G401 (cell line): ENCODE data around the gene RANBP9. TPM values are rescaled to one million over a fixed set of nuclear protein-coding genes. Genes with fewer than 3 reads are reported as not detected.

Source experiments
- DNase-seq: peaks from one replicate; pipeline ENCODE4 v3.0.0-alpha.2; 2015; ENCODE audit warnings: low spot score
- in situ Hi-C: cut with HindIII; loops from 2 replicates; pipeline ENCODE4 v1.10.0; 2016; ENCODE audit warnings: low sequenced_read_pairs, mixed read lengths
- total RNA-seq: library from RNA; depleted of rRNA; stranded (reverse); fragments of >200 nt; shearing (Covaris generic); gene quantifications from 2 replicates; pipeline ENCODE4 v1.2.3, GENCODE V29; 2014

The RANBP9 gene
- total RNA-seq, 1 experiment from 2014 or later = 36.3 TPM

GRCh38 chr6:13715444-13715883 is 3.8 kb upstream of the RANBP9 start:
- in situ Hi-C loops = no loop called here
- no peak for DNase-seq

GRCh38 chr6:13712599-13712898 is 914 bp upstream of the RANBP9 start:
- DNase-seq = no peak
- in situ Hi-C loops = no loop called here

DNA sequence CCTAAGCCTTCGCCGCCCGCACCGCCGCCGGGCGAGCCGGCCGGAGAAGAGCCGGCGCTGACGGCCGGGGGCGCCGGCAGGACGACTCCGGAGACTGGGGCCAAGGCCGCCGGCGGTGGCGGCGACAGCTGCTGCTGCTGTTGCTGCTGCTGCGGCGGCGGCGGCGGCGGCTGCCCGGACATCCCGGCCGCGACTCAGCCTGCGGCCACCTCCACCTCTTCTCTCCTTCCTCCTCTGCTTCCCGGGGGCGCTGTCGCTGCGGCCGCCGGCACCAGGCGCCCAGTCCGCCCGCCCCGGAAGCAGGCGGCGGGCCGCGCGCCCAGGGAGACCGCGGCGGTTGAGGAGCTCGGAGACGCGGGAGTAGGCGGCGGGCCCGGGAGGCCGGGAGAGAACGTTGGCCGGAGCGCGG is 307 bp downstream of the RANBP9 start:
- in situ Hi-C loops = no loop called here

DNA sequence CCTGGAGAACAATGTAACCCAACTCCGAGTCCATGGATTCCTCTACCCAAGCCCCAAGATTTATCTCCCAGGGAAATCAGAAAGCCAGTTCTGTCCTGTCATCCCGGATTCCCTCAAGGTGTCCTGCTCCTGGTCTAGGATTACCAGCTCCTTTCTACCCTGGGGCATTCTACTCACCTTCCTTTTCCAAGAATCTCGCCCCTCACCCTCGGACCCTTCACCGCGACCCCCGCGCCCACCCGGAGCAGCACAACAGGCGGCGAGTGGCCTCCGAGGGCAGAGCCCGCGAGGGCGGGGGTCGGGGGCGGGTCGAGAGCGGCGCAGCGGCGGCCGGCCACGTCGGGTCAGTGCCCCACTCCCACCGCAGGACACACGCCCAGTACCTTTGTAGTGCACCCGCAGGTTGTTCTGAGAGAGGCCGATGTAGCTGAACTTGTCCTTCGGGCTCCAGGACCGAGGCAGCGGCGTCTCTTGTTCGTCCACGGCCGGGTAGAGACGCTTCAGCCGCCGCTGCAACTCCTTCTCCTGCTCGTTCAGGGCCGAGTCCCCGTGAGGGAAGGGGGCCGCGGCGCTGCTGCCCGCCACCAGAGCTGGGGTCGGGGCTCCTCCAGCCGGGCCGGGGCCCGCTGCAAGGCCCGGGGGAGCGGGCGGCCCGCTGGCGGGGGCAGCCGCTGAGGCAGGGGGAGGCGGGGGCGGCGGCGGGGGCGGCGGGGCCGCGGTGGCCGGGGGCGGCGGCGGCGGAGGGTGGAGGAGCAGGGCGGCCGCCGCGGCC is 897 bp downstream of the RANBP9 start:
- in situ Hi-C loops = no loop called here
- peak; percentile 47 for DNase-seq

More for the DNA sequence above, 307 bp downstream of the RANBP9 start:
- no peak for DNase-seq

DNA sequence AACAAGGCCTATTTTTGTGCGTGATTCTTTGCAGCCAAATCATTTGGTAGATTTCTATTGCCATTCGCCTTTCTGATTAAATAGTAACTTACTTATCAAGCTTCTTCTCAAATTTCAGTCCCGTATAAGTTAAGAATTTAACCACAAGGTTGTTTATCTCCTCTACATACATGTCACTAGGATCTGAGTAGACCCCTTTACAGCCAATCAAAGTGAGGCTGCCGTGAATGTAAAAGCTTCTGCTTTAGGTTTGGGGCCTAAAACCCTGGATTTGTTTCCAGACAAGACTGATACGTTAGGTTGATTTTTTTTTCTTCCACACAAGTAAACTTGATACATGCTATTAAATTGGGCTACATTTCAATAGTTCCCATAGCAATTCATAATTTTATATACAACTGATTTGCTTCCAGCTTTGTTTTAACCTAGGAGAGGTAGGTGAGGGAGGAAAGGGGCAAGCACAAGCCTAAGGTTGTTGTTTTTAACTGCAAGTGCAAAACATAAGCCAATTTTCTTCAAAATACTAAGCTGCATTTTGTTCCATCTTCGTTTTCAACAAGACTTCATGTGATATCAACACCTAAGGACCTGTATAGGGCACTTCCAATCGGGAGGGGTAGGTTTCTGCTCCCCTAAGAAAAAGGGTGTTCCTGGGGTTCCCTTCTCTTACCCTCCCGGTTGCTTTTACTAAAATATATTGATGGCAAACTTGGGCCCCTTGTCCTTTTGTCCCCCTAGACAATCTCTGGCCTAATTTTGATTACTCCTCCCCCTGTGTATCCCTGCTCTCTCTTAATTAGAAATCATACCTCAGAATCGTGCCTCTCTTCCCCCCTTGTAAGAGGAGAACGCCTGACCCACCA is 1.7 kb downstream of the RANBP9 start:
- in situ Hi-C loops = no loop called here

DNA sequence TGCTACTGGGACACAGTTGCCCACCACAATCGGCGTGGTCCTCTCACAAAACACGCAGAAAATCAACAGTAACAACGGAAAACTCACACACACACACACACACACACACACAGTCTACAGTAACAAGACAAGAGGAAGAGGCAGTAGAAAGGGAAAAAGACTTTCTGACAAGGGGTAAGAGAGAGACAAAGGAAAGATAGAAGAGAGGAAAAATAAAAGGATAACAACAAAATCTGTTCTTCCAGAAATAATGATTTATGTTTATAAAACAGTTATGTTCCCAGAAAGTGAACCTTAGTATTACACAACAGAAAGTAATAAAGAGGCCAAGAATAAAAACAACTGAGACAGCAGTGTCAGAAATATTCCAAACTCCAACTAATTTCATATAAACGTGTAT is 2.9 kb downstream of the RANBP9 start:
- in situ Hi-C loops = no loop called here
- no peak for DNase-seq

More for the DNA sequence above, 1.7 kb downstream of the RANBP9 start:
- DNase-seq = peak; percentile 51

GRCh38 chr6:13703496-13703895 is 8.1 kb downstream of the RANBP9 start:
- no peak for DNase-seq
- in situ Hi-C loops = no loop called here

GRCh38 chr6:13702809-13703302 is 8.8 kb downstream of the RANBP9 start:
- DNase-seq = no peak
- in situ Hi-C loops = no loop called here

DNA sequence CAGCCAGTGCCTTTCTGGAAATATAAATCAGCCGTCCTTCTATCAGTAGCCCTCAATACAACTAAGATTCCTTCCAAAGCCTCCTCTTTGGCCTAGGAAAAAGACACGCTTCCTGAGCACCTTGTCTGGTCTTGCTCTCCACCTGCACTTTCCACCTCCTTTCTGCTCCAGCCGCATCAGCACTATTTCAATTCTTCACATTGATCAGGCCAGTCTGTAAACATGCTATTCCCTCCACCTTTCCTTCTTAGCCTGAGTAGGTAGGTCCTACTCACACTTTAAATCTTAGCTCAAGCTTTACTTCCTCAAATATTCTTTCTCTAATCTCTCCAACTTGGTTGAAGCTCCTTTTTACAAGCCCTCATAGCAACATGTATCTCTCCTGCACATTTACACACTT is 11.4 kb downstream of the RANBP9 start:
- in situ Hi-C loops = no loop called here
- DNase-seq = no peak

DNA sequence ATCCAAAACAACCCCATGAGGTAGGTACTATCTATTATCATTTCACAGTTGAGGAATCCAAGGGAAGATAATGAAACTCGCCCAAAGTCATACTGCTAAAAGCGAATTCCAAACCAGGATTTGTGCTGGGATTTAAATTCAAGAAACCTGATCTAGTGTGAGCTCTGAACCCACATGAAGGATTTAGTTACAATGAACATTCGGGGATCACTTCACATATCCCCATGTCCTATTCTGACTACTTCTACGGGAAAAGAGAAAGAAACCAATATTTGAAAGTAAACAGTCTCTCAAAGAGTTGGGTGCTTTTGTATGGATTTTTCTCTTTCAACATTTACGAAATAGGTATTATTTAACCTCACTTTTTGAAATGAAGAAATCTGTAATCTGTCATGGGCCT is 12.9 kb downstream of the RANBP9 start:
- in situ Hi-C loops = no loop called here
- no peak for DNase-seq

- in situ Hi-C loops = no loop called here
These were observed 13.8 kb downstream of the RANBP9 start for GRCh38 chr6:13697857-13698256.

DNA sequence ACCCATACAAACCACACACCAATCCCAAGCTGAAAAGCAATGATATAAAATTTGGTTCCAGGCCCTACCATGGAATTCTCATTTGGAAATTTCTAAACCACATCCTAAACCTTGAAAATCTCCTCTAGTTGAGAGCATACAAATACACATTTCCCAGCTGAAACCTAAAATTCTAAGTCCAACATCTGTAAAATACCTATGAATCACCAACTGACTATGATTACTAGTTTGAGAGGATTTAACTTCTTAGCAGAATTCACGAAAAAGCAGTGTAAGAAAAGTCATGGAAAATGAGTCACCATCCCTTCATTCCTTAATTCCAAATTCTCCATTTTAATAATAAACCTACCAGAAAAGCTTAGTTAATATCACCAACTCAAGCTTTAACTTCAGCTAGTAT is 15.4 kb downstream of the RANBP9 start:
- DNase-seq = no peak
- in situ Hi-C loops = no loop called here

More at GRCh38 chr6:13697857-13698256, 13.8 kb downstream of the RANBP9 start:
- DNase-seq = no peak

DNA sequence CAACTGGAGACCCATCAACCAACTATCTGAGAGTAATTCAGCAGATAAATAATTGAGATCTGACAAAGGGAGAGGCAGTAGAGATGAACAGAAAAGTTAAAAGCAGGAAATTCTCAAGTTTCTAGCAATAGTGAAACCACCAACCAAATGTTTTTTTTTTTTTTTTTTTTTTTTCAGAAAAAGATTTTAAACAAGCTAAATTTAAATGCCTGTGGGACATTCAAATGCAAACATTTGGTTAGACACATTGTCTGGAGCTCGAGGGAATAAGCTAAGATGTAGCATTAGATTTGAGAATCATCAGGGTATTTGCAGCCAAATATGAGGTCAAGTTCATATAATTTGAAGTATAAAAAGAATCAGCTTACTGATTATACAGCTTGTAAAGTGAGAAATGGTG is 16.4 kb downstream of the RANBP9 start:
- in situ Hi-C loops = no loop called here
- DNase-seq = no peak

GRCh38 chr6:13694562-13694961 is 17.1 kb downstream of the RANBP9 start:
- no peak for DNase-seq
- in situ Hi-C loops = no loop called here

- in situ Hi-C loops = no loop called here
- no peak for DNase-seq
These were observed 22.0 kb downstream of the RANBP9 start for GRCh38 chr6:13689511-13690256.

DNA sequence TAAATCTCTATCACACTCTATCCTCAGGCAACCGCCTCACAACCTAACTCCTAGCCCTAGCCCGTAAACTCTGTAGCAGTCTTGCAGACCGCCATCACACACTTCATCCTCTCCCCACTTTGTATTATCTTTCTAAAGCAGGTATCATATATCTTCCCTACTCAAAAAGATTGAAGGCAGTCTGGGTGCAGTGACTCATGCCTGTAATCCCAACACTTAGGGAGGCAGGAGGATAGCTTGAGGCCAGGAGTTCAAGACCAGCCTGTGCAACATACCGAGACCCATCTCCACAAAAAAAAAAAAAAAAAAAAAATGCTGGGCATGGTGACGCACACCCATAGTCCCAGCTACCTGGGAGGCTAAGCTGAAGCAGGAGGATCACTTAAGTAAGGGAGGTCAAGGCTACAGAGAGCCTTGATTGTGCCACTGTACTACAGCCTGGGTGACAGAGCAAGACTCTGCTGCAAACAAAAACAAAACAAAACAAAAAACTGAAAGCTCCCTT is 22.9 kb downstream of the RANBP9 start:
- no peak for DNase-seq
- in situ Hi-C loops = no loop called here

DNA sequence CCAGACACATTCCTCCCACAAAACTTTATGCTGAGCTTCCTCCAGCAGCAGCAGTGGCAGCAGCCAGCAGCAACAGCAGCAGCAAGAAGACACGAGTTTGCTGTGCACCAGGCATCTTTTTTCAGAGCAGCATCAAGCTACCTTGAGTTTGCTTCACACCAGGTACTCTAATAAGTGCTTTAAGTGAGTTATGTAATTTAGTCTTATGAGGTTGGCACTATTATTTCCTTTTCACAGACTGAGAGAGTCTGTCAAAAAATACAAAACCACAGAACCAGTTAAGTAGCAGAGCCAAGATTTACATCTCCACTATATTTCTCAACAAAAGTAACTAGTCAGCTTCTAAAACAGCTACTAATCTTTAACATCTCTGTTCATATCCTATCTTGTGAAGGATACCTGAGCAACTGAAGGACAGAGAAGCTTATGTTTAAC is 23.7 kb downstream of the RANBP9 start:
- in situ Hi-C loops = no loop called here
- no peak for DNase-seq

DNA sequence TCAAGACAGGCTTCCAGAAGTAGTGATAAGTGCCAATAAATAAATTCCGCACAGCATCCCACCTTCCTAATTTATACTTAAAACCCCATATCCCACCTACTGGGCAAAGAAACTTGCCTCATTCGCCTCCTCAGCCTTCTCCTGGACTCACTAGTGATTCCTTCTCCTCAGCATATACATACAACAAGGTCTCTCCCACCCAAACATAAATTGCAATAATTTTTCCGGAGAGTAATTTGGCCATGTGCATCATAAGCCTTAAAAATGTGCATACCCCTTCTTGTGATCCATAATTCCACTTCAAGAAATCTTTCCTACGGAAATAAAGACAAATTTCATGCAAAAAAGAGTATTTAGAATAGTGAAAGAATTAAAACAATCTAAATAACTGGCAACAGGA is 26.8 kb downstream of the RANBP9 start:
- DNase-seq = no peak
- in situ Hi-C loops = no loop called here

DNA sequence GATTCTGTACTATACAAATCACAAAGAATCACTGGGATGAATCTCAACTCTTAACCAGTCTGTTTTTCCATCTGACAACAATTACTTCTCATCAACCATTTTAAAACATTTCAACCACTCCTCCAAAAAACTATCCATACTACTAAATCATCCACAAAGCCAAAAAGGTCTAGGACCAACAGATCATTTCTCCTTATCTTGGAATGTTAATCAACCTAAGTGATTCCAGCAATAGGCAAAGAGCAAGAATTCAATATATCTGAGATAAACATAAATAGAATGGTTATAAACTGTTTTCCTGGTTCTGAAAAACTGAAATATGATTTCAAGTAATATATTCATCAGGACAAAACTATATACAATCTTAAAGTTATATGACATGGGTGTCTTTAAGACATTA is 28.6 kb downstream of the RANBP9 start:
- no peak for DNase-seq
- in situ Hi-C loops = no loop called here
